Vagina (tissue), 2 donors: ENCODE measurements around the gene TMEM190.

ENCODE experiments used
- POLR2A ChIP-seq, 2 donors: fragments of 450-650 bp; IDR thresholded peaks; one replicate each; pipeline ENCODE4 v1.6.1; 2017; ENCODE audit warnings: antibody characterized with exemption in 2 of 2, mild to moderate bottlenecking in 2 of 2, moderate library complexity in 2 of 2
- TF ChIP-seq, protein P1 (sequence below), 3 experiments: fragments of 450-650 bp in 2 of 3; fragments of 200-600 bp in 1 of 3; sonication (generic) in 1 of 3; IDR thresholded peaks; one replicate each; pipeline ENCODE4 v1.5.1; 2017 to 2019; ENCODE audit warnings: antibody characterized with exemption in 3 of 3, mild to moderate bottlenecking in 2 of 3, moderate library complexity in 2 of 3

- TF ChIP-seq, protein P1, sequence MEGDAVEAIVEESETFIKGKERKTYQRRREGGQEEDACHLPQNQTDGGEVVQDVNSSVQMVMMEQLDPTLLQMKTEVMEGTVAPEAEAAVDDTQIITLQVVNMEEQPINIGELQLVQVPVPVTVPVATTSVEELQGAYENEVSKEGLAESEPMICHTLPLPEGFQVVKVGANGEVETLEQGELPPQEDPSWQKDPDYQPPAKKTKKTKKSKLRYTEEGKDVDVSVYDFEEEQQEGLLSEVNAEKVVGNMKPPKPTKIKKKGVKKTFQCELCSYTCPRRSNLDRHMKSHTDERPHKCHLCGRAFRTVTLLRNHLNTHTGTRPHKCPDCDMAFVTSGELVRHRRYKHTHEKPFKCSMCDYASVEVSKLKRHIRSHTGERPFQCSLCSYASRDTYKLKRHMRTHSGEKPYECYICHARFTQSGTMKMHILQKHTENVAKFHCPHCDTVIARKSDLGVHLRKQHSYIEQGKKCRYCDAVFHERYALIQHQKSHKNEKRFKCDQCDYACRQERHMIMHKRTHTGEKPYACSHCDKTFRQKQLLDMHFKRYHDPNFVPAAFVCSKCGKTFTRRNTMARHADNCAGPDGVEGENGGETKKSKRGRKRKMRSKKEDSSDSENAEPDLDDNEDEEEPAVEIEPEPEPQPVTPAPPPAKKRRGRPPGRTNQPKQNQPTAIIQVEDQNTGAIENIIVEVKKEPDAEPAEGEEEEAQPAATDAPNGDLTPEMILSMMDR (IDR thresholded peaks at IDR 0.05): peak in 1 of 3 experiments; percentile 18
- no peak for TF ChIP-seq POLR2A (IDR thresholded peaks at IDR 0.05)
Measured at GRCh38 chr19:55407800-55408532, 31.3 kb downstream of the TMEM190 start.
